GM18868 (cell line): Measurements from ENCODE around the gene CAT.

Experiments used
- ATAC-seq: cut with Tn5 transposase; IDR thresholded peaks from one replicate; pipeline ENCODE4 v1.9.1; 2021; ENCODE audit warnings: mild to moderate bottlenecking, moderate library complexity; ENCODE audit not compliant: unreplicated experiment

CAT gene

GRCh38 chr11:34519595-34520235 lies 81.0 kb downstream of the CAT start:
- no peak for ATAC-seq

GRCh38 chr11:34521265-34521664 lies 82.5 kb downstream of the CAT start:
- no peak for ATAC-seq
